ENCODE results near the gene SELENOI. TPM values are rescaled to one million over a fixed set of nuclear protein-coding genes. Genes with fewer than 3 reads are reported as not detected.

SELENOI gene
- total RNA-seq, 1 donor from 2014 or later = 33.4 TPM

GRCh38 chr2:26412091-26412673 lies 66.2 kb downstream of the SELENOI start:
- H3K36me3 ChIP-seq = no peaks in the 10 kb centered on the region
- TF ChIP-seq POLR2AphosphoS5 (IDR thresholded peaks at IDR 0.05; ENCODE audit: insufficient read depth in 1 of 2, low read depth in 1 of 2) = no peak
- no peak for TF ChIP-seq CTCF (IDR thresholded peaks at IDR 0.05)
- TF ChIP-seq POLR2A (IDR thresholded peaks at IDR 0.05) = no peak
- no peaks in the 10 kb centered on the region for H3K4me1 ChIP-seq
- no peak for DNase-seq (ENCODE audit: extremely low spot score in 2 of 2)
- intact Hi-C loops (cut with DNase I) = no loop called here
- H3K27ac ChIP-seq = no peak overlapping the region
- H3K9me3 ChIP-seq = no peaks in the 10 kb centered on the region
- no peaks in the 10 kb centered on the region for H3K27me3 ChIP-seq
- H3K4me3 ChIP-seq = no peak overlapping the region

GRCh38 chr2:26414311-26414710 lies 68.4 kb downstream of the SELENOI start:
- intact Hi-C loops (cut with DNase I) = no loop called here
- H3K27ac ChIP-seq = no peak overlapping the region
- H3K4me3 ChIP-seq = no peak overlapping the region
- TF ChIP-seq POLR2AphosphoS5 (IDR thresholded peaks at IDR 0.05; ENCODE audit: insufficient read depth in 1 of 2, low read depth in 1 of 2) (no peak), CTCF (IDR thresholded peaks at IDR 0.05) (no peak), POLR2A (IDR thresholded peaks at IDR 0.05) (no peak)
- no peaks in the 10 kb centered on the region for H3K4me1 ChIP-seq
- no peaks in the 10 kb centered on the region for H3K9me3 ChIP-seq
- no peaks in the 10 kb centered on the region for H3K27me3 ChIP-seq
- no peak for DNase-seq (ENCODE audit: extremely low spot score in 2 of 2)
- H3K36me3 ChIP-seq = no peaks in the 10 kb centered on the region

GRCh38 chr2:26421961-26422360 lies 76.0 kb downstream of the SELENOI start:
- Histone ChIP-seq H3K4me3 (no peak overlapping the region), H3K27me3 (no peaks in the 10 kb centered on the region), H3K27ac (no peak overlapping the region), H3K4me1 (no peaks in the 10 kb centered on the region), H3K9me3 (no peaks in the 10 kb centered on the region), H3K36me3 (no peaks in the 10 kb centered on the region)
- TF ChIP-seq POLR2AphosphoS5 (IDR thresholded peaks at IDR 0.05; ENCODE audit: insufficient read depth in 1 of 2, low read depth in 1 of 2) = no peak
- intact Hi-C loops (cut with DNase I) = no loop called here
- no peak for DNase-seq (ENCODE audit: extremely low spot score in 2 of 2)

GRCh38 chr2:26422947-26423629 lies 77.1 kb downstream of the SELENOI start:
- Histone ChIP-seq H3K4me1 (no peaks in the 10 kb centered on the region), H3K27ac (no peak overlapping the region), H3K4me3 (no peak overlapping the region), H3K27me3 (no peaks in the 10 kb centered on the region), H3K9me3 (no peaks in the 10 kb centered on the region), H3K36me3 (no peaks in the 10 kb centered on the region)
- no peak for DNase-seq (ENCODE audit: extremely low spot score in 2 of 2)
- TF ChIP-seq POLR2A (IDR thresholded peaks at IDR 0.05) = no peak
- TF ChIP-seq CTCF (IDR thresholded peaks at IDR 0.05) = no peak
- no peak for TF ChIP-seq POLR2AphosphoS5 (IDR thresholded peaks at IDR 0.05; ENCODE audit: insufficient read depth in 1 of 2, low read depth in 1 of 2)
- intact Hi-C loops (cut with DNase I) = no loop called here

- H3K9me3 ChIP-seq = no peaks in the 10 kb centered on the region
- no peak overlapping the region for H3K4me3 ChIP-seq
- no peak for TF ChIP-seq CTCF (IDR thresholded peaks at IDR 0.05)
- TF ChIP-seq POLR2A (IDR thresholded peaks at IDR 0.05) = no peak
- no peak for TF ChIP-seq POLR2AphosphoS5 (IDR thresholded peaks at IDR 0.05; ENCODE audit: insufficient read depth in 1 of 2, low read depth in 1 of 2)
- no peak for DNase-seq (ENCODE audit: extremely low spot score in 2 of 2)
- H3K27ac ChIP-seq = no peak overlapping the region
- no peaks in the 10 kb centered on the region for H3K27me3 ChIP-seq
- intact Hi-C loops (cut with DNase I) = no loop called here
- H3K4me1 ChIP-seq = no peaks in the 10 kb centered on the region
- no peaks in the 10 kb centered on the region for H3K36me3 ChIP-seq
Observed at GRCh38 chr2:26423750-26424149, 77.8 kb downstream of the SELENOI start.
